ENCODE measurements around the gene KCNIP4.

KCNIP4 gene

DNA sequence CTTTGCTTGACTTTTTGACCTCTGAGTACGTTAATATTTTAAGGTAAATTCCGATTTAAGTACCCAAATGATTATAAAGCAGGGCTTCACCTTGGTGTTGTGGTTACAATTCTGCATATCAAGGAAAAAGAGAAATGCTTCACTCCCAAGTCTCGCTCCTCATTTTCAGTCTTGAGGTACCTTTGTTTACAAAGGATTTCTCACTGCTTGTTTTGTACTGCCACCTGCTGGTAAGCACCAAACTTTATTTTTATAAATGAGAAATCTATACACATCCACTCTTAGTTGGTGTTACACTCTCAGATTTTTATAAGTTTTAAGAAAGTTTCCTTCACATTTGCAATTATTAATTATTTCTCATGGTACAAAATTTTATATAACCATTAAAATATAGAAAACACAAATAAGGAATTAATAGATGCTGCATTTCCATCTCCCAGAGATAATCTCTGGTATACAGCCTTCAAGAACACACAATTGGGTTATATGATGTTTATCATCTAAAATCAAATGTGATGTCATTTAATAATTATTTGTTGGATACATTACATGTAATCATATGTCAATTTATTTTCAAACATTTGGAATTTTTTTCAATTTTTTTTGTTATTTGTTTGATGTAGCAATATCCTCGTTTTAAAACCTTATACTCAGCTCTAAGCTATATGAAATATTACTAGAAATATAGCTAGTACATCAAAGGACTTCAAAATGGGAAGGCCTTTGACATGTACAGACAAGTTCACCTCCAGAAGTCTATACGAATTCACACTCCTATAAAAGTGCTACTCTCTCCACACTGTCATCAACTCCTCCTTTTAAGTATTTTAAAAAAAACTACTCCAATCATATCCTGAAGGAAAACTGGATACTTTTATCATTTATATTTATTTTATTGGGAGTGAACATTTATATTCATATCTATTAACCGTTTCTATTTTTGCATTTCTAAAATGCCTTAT is 179.9 kb downstream of the KCNIP4 start:
- TF ChIP-seq, protein P1, sequence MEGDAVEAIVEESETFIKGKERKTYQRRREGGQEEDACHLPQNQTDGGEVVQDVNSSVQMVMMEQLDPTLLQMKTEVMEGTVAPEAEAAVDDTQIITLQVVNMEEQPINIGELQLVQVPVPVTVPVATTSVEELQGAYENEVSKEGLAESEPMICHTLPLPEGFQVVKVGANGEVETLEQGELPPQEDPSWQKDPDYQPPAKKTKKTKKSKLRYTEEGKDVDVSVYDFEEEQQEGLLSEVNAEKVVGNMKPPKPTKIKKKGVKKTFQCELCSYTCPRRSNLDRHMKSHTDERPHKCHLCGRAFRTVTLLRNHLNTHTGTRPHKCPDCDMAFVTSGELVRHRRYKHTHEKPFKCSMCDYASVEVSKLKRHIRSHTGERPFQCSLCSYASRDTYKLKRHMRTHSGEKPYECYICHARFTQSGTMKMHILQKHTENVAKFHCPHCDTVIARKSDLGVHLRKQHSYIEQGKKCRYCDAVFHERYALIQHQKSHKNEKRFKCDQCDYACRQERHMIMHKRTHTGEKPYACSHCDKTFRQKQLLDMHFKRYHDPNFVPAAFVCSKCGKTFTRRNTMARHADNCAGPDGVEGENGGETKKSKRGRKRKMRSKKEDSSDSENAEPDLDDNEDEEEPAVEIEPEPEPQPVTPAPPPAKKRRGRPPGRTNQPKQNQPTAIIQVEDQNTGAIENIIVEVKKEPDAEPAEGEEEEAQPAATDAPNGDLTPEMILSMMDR (IDR thresholded peaks at IDR 0.05; ENCODE audit: low read depth, low read length, missing control alignments) = peak; percentile 61
- DNase-seq (ENCODE audit: extremely low read depth, low read depth) = no peak

GRCh38 chr4:21765810-21766407 is 182.7 kb downstream of the KCNIP4 start:
- no peak overlapping the region for H3K4me3 ChIP-seq (replicated peaks; ENCODE audit: low read depth, low read length)
- TF ChIP-seq, protein P1 (IDR thresholded peaks at IDR 0.05; ENCODE audit: low read depth, low read length, missing control alignments) = peak; percentile 81
- no peak for DNase-seq (ENCODE audit: extremely low read depth, low read depth)

More for the DNA sequence above, 179.9 kb downstream of the KCNIP4 start:
- no peak overlapping the region for H3K4me3 ChIP-seq (replicated peaks; ENCODE audit: low read depth, low read length)

- TF ChIP-seq, protein P1 (IDR thresholded peaks at IDR 0.05; ENCODE audit: low read depth, low read length, missing control alignments) = no peak
- no peak for DNase-seq (ENCODE audit: extremely low read depth, low read depth)
- no peak overlapping the region for H3K4me3 ChIP-seq (replicated peaks; ENCODE audit: low read depth, low read length)
Measured at GRCh38 chr4:21763855-21764254, 184.7 kb downstream of the KCNIP4 start.

GRCh38 chr4:21757248-21757647 is 191.3 kb downstream of the KCNIP4 start:
- TF ChIP-seq, protein P1 (IDR thresholded peaks at IDR 0.05; ENCODE audit: low read depth, low read length, missing control alignments) = no peak
- no peak overlapping the region for H3K4me3 ChIP-seq (replicated peaks; ENCODE audit: low read depth, low read length)
- DNase-seq (ENCODE audit: extremely low read depth, low read depth) = no peak

DNA sequence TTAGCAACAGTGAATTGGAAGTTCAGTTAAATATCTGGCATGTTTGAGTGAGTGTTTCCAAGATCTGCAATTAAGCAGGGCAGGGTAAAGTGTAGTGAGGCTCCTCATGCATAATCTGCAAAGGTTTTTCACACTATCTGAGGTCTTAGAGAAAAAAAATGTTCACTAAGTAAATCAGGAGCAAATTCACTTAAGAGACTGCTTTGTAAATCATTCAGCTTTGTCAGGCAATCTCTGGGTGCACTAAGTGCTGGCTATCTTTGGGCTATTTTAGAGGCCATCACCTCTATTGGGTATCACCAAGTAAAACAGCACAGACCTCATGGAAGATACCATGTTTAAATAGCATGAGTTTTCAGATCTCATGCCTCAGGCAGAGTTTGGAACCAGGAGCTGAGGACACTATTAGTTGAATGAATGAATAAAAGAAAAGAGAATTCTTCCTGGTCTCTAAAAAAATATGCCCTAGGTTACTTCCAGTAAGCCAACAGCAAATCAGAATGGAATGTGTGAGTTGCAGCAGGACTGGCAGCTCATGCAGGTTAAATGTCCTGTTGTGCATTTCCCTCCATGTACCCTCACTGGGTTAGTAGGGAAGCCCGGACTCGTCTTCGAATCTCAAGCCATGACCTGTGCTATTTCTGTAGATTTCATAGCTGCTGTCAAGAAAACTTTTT is 195.3 kb downstream of the KCNIP4 start:
- TF ChIP-seq, protein P1 (IDR thresholded peaks at IDR 0.05; ENCODE audit: low read depth, low read length, missing control alignments) = no peak
- no peak for DNase-seq (ENCODE audit: extremely low read depth, low read depth)
- H3K4me3 ChIP-seq (replicated peaks; ENCODE audit: low read depth, low read length) = no peak overlapping the region

DNA sequence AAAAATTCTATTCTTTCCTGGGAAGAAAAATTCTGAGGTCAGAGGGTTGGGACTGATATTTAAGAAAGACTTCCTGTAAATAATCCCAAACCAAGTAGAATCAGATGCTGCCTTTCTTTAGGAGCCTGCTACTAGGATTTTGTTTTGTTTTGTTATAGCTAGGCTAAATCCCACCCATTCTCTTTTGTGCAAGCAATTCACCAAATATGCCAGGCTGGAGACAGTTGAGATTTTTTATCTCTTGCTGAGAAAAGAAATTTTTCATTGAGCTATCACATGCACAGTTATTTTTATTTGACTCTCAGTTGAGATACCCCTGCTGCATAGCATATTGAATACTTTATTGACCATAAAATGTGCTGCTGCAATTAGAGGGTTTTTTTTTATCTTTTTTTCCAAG is 196.0 kb downstream of the KCNIP4 start:
- TF ChIP-seq, protein P1 (IDR thresholded peaks at IDR 0.05; ENCODE audit: low read depth, low read length, missing control alignments) = no peak
- no peak for DNase-seq (ENCODE audit: extremely low read depth, low read depth)

More for the DNA sequence above, 196.0 kb downstream of the KCNIP4 start:
- no peak overlapping the region for H3K4me3 ChIP-seq (replicated peaks; ENCODE audit: low read depth, low read length)
